RKO (cell line): Measurements from ENCODE around the gene REL.

Experiments
- DNase-seq: peaks from one replicate; pipeline ENCODE4 v3.0.0-alpha.2; 2016; ENCODE audit warnings: low spot score

Gene REL

DNA sequence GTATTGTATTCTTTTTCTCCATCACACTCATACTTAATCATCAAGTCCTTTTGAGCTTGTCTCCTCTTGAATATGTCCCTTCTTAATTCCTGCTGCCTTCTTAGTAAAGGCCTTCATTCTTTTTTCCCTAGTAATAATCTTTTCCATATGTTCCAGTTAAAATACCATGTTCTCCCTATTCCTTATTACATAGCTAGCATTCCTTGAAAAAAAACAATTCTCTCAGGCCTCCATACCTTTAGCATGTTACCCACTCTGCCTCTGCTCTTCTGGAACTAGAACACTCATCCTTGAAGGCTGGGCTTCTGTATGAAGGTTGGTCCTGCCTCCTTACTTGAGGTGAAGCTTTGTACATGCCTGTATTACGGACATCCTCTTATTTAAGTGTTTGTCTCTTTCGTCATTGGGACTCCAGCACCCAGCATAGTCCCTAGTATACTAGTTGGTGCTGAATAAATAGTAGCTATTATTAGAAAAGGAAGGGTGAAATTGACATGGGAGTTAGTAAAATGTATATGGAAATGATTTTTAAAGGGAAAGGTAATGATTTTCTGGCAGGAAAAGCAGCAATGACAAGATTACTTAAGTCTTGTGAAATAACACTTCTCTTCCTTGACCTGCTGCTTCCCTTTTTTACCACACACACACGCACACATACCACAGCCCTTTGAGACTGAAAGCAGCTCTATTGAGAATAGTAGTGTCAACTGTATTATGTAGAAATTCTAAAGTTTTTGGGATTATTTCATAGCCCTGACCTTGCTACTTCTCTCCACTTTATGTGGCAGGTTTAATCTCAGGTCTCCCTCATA lies 45.6 kb downstream of the REL start:
- DNase-seq = no peak

DNA sequence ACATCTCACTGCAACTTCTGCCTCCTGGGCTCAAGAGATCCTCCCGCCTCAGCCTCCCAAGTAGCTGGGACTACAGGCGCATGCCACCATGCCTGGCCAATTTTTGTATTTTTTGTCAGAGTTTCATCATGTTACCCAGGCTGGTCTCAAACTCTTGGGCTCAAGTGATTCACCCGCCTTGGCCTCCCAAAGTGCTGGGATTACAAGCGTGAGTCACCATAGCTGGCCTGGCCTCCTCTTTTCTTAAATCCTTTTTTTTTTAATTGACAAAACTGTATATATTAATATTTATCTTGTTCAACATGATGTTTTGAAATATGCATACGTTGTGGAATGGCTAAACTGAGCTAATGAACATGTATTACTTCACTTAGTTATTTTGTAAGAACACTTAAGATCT lies 50.7 kb downstream of the REL start:
- peak; percentile 17 for DNase-seq

DNA sequence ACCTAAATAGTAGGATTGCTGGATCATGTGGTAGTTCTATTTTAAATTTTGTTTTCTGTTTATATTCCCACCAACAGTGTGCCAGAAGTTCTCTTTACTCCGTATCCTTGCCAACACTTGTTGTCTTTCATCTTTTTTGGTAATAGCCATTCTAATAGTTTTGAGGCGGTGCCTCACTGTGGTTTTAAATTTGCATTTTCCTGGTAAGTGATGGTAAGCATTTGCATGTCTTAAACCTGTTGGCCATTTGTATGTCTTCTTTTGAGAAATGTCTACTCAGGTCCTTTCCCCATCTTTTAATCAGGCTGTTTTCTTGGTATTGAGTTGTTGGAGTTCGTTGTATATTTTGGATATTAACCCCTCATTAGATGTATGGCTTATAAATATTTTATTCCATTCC lies 51.6 kb downstream of the REL start:
- DNase-seq = no peak

DNA sequence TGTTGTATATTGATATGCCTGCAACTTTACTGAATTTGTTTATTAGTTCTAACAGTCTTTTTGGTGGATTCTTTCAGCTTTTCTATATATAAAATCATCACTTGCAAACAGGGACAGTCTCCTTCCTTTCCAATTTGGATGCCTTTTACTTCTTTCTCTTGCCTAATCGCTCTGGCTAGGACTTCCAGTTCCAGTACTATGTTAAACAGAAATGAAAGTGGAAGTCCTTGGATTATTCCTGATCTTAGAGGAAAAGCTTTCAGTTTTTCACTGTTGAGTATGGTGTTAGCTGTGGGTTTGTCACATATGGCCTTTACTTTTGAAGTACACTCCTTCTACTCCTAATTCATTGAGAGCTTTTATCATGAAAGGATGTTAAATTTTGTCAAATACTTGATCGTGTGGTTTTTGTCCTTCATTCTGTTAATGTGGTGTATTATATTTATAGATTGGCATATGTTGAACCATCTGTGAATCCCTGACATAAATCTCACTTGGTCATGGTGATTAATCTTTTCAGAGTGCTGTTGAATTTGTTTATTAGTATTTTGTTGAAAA lies 52.9 kb downstream of the REL start:
- DNase-seq = no peak

DNA sequence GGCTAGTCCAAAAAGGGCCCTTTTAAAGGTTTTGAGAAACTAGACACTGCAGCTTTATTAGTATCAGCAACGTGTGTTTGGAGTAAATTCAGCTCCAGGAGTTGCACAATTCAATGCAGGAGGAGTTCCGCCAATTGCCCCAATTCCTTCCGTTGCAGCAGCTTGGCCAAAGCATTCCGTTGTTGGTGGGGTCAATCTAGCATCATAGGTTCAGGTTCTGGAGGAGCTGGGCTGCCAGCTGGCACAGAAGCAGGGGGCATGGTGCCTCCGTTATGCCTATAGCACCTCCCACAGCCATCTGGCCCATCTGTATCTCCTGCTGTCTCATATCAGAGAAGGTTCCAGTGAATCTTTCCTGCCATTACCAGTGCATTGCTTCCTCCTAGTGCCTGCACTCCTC lies 55.4 kb downstream of the REL start:
- DNase-seq = no peak

DNA sequence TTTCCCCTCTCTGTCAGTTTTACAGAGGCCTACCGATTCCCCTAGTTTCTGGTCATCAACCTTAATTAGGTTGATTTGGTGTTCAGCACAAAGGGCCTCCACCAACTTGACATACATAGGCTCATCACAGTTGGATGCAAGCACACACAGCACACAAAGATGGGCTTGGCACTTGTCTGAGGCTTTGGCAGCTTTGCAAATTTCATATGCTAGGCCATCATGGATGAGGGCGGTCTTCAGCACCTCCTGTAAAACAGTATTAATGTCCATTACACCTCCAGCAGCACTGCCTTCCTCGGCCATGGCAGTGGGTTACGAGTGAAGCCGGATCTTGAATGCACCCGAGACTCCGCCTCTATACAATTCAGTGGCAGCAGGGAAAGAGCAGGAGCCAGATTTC lies 56.9 kb downstream of the REL start:
- DNase-seq = no peak

DNA sequence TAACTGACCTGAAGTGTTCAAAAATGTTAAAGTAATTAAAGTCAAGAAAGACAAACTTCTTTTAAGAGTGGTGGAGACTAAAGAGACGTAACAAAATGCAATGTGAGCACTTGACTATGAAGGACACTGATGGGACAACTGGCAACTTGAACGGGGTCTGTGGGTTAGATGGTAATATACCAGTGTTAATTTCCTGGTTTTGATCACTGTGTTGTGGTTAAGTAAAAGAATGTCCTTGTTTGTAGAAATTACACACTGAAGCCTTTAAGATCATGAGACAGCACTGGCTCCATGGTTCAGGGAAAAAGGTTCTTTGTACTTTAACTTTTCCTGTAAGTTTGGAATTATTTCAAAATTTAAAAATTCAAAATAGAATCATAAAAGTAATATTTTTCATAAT lies 58.2 kb downstream of the REL start:
- DNase-seq = no peak

DNA sequence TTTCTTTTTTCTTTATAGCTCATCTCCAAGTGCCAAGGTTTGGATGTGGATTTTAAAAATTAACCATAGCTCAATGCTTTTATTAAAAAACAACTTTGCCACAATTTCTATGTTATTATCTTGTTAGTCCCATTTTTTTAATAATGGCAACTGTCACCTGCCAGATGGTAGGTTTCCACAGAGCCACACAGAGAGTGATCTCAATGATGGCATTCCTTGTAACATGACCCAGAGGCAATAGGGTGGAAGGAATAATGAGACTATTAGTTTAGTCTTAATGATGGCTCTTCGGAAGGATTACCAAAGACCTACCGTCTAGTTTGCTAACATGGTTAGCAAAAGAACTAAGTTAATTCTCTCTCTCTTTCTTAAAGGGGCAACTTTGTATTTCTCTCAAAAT lies 64.0 kb downstream of the REL start:
- no peak for DNase-seq

DNA sequence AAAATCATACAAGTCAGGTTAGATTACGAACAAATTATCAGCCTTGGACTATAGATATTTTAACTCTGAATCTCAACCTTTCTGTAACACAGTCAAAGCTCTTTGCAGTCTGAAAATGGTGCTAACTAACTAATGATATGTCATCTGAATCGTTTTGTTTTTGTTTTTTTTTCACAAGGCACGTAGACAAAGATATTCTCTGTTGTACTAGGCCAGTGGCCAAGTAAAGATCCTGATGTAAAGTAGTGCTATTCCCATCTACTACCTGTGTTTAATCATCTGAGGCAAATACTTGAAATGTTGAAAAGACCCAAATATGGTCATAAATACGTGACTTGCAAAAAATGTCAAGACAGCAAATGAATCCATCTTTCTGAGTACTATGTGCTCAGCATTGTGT lies 65.7 kb downstream of the REL start:
- no peak for DNase-seq

DNA sequence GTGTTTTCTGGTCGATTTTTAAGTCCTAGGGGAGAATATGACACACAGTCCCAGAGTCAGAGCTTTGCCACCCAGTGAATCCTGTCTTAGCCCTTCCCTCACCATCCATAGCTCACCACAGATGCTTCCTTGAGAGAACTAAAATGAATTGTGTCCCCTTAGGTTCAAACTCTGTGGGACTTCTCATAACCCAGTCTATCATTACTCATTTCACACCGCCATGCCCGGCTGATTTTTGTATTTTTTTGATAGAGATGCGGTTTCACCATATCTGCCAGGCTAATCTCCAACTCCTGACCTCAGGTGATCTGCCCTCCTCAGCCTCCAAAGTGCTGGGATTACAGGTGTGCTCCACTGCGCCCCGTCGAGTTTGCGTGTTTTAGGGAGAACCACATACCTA lies 66.8 kb downstream of the REL start:
- DNase-seq = no peak

DNA sequence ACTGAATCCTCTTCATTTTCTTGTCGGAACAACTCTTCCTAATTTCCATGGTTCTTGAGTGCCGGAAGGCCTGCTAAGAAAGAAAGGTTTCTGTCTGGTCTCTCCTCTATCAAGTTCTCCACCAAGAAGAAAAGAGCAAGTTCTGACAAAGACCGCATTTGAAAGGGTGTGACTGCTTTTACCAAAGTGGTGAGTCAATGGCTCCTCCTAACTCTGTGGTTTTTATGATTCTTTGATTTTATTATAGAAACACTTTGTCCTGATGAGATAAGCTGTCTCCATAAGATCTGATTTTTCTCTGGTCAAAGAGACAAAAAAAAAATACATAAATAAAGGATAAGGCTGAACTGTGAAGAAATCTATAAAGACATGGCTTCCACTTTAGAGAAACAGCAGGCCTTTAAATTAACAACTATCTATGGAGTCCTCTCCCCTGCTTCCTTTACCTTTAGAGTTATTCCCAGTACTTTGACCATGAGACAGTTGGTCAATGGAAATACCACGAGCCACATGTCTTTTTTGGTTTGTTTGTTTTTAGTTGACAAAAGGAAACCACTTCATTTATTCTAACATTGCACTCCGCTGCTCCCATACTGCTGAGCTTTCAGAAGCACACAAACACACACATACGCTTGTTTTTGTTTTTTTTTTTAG lies 67.7 kb downstream of the REL start:
- no peak for DNase-seq

DNA sequence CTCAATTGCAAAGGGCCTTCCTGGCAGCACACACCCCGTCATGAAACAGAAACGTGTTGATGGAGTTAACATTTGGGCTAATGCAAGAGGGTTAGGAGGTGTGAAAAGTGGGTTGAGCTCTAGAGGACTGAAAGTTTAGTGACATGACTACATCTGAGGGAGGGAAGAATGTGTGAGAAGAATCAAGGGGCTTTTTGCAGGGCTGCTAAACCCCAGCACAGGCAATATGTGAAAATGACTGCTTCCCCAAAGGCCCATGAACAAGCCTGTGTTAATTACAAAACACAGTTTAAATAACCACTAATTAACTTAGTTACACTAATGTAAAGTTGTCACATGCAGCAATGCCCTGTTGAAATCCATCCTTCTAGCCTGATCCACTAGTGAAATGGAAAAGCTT lies 72.8 kb downstream of the REL start:
- DNase-seq = no peak

DNA sequence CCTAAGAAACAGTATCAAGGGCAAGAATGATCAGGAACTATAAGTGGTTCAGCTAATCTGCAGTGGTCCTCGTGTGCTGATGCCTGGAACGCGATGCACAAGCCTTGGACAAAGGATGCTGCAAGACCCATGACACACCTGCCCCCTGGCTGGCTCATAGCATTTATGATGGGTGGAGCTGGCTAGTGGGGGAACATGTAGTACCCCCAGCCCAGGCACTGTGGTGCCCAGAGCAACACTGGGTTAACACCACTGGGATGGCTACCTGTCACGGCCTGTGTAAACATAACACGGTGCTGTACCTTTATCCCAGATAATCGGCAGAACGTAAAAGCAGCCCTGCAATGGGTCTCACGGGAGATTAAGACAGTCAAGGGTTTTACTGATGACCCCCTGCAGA lies 75.8 kb downstream of the REL start:
- no peak for DNase-seq

DNA sequence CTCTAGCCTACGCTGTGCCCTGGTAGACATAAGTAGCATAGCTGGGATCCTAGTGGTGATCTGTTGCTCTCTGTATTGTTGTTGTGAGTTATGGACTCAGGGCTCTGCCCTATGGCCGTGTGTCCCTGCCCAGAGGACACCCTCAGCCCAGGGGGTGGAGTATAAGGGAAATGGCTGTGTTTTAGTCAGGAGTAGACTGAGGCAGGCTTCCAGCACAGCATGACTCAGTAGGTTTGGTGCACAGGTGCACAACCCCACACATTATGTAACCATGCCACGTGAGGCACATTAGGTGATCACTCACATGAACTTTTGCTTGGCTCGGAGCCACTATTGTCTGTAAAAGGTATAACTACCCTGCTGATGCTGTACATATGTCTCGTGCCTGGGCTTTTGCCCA lies 76.3 kb downstream of the REL start:
- DNase-seq = no peak

DNA sequence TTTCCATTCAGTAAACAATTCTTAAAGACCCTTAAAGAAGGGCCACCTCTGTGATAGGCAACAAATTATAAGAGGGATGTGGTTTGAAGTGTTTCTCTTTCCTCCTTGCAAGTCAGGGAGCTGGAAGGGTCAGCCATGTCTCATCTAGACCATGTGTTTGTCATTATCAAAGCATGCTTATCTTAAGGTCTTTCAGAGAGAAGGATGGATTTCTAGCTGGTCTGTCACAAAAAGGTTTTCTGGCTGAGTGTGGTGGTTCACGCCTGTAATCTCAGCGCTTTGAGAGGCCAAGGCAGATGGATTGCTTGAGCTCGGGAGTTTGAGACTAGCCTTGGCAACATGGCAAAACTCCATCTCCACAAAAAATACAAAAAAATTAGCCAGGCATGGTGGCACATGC lies 77.0 kb downstream of the REL start:
- DNase-seq = no peak

DNA sequence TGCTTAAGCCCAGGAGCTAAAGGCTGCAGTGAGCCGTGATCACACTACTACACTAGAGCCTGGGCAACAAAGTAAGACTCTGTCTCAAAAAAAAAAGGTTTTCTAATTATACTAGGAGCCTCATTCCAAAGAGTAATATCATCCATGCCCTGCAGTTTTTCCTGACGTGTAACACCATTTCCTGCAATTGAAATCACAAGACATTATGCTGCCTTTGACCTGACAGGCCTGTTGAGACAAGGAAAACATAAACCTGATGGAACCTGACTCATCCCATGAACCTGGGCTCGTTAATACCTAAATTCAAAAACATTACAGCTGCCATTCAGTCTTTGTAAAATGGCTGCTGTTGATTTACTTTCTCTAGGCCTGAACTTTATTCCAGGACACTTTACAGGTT lies 77.4 kb downstream of the REL start:
- peak; percentile 21 for DNase-seq

DNA sequence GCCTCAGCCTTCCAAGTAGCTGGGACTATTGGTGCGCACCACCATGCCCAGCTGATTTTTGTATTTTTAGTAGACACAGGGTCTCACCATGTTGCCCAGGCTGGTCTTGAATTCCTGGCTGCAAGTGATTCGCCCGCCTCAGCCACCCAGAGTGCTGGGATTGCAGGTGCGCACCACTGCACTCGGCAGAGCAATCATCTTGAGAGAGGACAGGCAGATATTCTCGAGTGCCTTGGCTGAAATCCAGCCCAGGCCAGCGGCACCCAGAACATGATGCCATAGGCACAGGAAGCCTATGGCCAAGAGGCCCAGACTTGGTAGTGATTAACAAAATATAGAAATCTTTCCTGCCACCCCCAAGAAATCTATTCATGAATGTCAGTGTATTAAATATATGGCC lies 78.1 kb downstream of the REL start:
- no peak for DNase-seq

DNA sequence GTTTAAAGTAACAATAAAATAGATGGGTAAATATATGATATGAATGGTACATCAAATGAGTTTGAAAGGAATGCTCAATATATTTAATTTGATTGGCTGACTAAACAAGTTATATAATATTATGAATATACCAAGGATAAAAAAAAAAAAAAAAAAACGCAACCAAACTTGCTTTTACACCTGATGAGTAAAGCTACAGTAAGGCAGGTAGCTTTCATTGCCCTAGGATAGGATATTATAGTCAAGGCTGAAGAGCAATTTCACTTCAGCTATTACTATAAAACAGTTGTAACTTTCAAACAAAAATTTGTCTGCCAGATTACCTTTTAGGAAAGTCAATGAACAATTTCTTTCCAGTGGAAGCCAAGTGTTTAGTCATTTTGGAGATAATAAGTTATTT lies 79.3 kb downstream of the REL start:
- DNase-seq = no peak

DNA sequence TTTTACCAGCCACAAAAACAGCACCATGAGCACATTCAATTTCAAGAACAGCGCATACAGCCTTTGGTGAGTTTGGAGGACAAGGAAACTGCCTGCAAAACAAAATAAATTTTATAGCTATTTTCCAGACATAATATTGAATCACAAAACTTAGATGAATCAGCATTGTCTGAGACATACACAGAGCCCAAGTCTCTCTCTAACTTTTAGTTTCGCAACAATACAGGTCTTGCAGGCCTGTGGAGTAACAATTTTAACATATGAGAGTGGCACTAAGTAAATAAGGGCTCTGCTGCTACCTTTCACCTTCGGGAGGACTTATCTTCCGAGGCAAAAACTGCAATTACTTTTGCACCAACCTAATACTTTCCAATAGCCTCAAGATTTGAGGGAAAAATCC lies 80.1 kb downstream of the REL start:
- no peak for DNase-seq

DNA sequence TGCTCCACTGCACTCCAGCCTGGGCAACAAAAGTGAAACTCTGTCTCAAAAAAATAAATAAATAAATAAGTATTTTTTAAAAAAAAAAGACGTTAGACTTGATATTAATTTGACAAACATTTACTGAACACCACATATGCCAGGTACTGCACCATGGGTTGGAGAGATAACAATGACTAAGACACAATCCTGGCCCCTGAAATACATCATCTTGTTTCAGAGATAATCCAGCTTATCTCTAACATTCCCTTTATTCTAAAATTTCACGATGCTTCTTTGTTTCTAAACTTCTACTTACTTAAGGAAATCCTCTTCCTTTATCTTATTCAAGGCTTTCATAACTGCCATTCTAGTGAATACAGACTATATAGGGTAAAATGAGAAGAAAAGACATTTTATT lies 81.2 kb downstream of the REL start:
- DNase-seq = no peak

DNA sequence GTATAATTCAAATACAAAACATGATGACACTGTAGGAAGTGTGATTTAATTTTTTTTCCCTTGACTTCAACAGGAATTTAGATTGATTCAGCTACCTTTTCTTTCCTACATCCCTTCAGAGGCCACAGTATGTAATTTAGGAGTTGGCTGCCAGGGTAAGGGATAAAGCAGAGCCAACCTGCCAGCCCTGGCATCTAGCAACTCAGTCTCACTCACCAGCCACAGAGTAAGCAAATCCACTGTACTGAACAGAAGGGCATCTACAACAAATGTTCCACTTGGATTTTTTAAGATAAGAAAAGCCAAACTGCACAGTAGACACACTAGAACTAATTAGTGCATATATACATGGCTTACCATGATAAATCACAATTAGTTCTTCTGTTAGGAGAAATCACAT lies 81.8 kb downstream of the REL start:
- no peak for DNase-seq

DNA sequence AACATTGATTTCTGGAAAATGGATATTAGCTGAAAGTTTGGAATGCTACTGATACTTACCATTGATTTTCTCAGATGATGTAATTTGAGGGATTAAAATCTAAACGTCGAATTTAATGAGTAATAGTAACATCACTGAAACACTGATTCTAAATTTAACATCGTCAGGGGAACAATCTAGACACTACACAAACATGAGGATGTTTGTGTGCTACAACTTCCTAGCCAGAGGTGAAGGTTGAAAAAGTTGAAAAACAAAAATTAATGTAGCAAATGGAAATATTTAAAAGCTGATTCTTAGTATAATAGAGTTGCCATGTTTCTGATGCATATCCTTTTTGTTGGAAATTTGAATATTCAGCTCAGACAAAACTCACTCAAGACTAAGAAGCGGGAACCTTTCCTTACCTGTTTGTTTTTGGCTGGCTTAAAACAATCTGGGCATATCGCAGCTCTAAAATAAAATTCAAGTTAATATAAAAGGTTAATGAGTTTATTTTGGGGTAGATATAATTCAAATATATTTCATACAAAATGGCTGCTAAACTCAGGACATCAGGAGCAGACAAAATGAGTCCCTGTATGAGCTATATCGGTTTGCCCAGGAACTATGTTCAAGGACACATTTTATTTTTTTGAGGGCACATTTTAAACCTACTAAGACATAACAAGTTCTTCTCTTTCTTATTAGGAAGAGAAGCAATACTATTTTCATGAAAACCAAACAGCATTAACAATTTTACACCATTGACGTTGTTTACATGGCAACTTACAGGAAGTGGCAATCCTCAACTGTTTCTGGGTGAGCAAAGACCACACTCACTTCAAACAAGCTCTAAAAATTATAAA lies 83.5 kb downstream of the REL start:
- DNase-seq = no peak

DNA sequence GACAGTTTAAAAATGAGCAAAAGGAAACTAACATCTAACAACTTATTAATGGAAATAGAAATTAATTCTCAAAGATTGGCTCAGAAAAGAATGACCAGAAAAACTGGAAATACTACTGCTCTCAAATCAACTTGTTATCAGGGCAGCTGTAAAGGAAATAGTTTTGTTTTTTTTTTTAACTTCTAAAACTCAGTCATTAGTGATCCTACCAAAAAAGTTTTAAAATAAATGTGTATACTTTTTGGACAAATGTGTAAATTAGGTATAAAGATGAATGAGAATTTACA lies 84.1 kb downstream of the REL start:
- no peak for DNase-seq
